ENCODE data around the gene RBBP8.
"Not testable (repeated sequence)": the region's sequence is repeated elsewhere in the genome, so short reads cannot be mapped to it uniquely, and the experiment has no call there.

RBBP8 gene

DNA sequence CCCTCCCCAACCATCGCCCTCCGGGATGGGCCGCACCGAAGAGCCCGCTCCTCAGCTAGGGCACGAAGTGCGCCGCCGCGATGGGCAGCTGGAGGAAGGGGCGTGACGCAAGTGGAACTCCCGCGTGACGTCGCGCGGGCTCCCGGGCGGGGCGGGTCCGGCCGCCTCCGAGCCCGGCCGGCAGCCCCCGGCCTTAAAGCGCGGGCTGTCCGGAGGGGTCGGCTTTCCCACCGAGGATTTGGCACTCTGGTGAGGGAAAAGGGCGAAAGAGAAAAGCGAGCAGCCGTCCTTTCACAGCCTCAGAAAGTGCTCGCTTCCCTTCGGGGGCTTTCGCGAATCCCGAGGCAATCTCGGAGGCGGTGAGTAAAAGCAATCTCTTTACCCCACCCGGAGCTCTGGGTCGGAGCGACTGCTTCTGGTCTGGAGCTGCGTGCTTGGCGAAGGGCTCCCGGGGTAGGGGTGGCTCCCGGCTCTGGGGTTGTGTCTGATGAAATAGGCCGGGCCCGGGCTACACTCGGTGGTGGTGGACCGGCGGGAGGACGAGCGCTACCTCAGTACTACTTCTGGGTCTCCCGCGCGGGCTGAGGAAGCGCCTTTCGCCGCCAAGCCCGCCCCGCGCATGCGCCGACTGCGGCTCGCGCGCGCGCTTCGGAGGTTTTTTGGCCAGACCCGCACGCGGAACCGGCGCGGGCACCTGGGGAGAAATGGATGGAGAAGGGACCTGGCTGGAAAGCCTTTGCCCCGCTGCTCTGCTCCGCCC is at the start of gene RBBP8:
Gene RBBP8 (plus strand): TSS at position 123 of the 760 bp plus-strand sequence. CDS start 3,524 bp downstream, outside the sequence.
- DNase-seq (ENCODE audit: insufficient read length, low spot score) = peak; percentile 63
- FAIRE-seq = peak; percentile 86

DNA sequence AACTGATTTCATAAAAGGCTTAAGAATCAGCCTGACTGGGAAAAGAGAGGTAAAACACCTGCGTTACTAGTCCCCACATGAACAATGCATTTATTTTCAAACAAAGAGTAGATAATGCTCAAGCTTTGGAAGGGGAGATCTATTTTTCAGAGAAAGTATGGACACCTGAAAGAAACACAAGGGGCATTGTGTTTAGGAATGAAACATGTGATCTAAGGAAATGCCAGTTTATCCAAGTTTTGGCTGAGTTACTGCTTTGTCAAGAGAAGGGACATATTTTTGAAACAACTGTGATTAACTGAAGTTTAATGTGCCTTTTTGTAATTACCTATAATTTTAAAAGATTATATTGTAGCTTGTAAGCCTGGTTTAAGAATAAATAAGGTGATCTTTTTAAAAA is 49.3 kb upstream of the RBBP8 start:
- FAIRE-seq (no peak), DNase-seq (ENCODE audit: insufficient read length, low spot score) (no peak)

DNA sequence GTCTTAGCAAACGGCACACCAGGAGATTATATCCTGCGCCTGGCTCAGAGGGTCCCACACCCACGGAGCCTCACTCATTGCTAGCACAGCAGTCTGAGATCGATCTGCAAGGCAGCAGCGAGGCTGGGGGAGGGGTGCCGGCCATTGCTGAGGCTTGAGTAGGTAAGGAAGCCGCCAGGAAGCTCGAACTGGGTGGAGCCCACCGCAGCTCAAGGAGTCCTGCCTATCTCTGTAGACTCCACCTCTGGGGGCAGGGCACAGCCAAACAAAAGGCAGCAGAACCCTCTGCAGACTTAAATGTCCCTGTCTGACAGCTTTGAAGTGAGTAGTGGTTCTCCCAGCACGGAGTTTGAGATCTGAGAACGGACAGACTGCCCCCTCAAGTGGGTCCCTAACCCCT is 47.4 kb upstream of the RBBP8 start:
- DNase-seq (ENCODE audit: insufficient read length, low spot score); FAIRE-seq: not testable (repeated sequence)

DNA sequence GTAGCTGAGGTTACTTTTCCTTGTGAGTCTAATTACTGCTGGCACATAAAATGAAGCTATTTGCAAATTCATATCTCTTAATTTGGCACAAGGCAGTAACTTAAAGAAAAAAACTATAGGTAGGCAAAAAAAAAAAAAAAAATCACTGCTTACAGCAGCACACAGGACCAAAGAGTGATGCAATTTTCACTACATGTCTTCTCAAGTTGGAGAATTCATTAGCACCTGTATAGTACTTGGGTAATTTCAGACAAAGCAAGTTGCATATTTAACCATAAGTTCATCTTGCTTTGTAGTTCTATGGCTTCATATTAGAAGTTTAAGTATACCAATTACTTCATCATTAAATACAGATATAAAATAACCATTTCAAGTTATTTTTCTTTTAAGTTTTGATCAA is 33.7 kb upstream of the RBBP8 start:
- no peak for FAIRE-seq

DNA sequence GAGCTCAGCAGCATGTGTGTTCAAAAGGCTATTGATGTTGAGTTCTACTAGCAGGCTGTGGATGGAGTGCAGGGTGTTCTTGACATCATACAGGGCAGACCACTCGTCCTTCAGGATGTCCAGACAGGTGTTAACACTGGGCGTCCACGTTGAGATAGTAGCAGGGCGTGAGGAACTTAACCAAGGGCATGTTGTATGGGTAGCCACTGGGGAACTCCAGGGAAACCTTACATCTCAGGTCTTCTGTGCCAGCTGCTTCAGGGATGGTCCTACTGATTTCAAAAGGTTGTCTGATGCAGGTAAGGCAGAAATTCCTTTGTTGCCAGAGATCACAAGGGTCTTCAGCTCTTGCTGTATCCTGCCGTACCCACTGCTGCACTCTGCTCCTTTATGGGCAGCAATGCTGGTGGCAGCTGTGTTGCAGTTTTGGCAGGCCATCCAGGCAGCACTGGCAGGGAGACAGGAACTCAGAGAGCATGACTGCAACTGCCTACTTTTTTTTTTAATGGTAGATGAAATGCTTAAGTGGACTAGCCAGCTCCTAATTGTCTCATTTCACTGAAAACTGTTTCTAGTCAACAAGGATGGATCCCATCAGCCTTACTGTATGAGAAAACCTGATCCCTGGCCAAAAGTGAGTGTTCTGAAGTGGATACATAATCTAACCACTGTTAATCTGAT is 32.4 kb upstream of the RBBP8 start:
- FAIRE-seq = no peak
- no peak for DNase-seq (ENCODE audit: insufficient read length, low spot score)

More for the DNA sequence above, 33.7 kb upstream of the RBBP8 start:
- no peak for DNase-seq (ENCODE audit: insufficient read length, low spot score)

DNA sequence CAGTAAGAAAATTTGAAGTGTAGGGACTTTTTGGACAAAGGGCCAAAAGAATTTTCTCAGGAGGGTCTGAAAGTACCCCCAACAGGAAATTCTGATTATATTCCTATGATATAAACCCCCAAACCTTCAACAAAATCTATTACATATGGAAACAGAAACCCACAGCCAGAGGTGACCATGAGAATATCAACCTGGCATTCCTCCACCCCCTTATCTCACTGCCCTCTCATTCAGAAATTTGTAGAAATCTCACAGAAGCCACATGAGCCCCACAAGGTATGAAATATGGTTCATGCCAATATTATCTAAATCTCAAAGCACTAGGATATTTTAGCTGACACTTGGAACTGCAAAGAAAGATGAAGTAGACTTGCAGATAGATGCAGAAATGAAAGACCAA is 31.0 kb upstream of the RBBP8 start:
- FAIRE-seq (no peak), DNase-seq (ENCODE audit: insufficient read length, low spot score) (no peak)

DNA sequence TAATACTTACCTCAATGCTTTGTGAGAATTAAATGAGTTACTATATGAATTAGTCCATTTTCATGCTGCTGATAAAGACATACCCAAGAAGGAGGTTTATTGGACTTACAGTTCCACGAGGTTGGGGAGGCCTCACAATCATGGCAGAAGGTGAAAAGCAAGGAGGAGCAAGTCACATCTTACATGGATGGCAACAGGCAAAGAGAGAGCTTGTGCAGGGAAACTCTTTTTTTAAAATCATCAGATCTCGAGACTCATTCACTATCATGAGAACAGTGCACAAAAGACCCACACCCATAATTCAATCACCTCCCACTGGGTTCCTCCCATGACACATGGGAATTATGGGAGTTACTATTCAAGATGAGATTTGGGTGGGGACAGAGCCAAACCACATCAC is 29.9 kb upstream of the RBBP8 start:
- FAIRE-seq; DNase-seq (ENCODE audit: insufficient read length, low spot score): not testable (repeated sequence)

DNA sequence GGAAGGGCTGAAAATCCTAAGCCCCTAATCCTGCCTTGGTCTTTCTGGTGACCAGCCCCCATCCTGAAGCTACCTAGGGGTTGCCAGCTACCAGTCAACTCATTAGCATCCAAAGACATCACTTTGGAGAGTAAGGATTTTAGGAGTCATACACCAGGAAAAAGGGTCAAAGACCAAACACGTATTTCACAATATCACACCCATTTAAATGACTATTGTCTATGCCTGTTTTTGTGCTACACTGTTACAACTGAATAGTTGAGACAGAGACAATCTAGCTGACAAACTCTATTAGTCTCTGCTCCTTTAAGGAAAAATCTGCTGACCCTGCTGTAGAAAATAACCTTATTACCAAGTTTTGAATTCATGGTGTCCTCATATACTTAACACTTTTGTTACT is 21.0 kb upstream of the RBBP8 start:
- FAIRE-seq (no peak), DNase-seq (ENCODE audit: insufficient read length, low spot score) (no peak)

DNA sequence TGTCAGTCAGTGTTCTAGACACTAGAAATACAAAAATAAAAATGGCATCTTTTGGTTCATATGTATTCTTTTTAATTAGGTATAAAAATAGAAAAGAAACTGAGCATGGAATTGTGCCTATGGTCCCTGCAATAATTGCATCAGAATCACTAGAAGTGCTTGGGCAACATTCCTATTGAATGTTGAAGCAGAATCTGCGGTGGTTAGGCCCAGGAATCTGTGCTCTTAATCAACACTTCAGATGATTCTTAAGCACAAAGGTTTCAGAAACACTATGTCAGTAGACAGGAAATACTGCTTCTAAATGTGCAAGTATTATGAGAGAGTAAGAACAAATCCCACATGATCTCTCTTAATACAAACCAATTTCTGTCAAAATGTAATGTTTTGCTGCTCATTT is 20.3 kb upstream of the RBBP8 start:
- FAIRE-seq = no peak
- DNase-seq (ENCODE audit: insufficient read length, low spot score) = no peak

DNA sequence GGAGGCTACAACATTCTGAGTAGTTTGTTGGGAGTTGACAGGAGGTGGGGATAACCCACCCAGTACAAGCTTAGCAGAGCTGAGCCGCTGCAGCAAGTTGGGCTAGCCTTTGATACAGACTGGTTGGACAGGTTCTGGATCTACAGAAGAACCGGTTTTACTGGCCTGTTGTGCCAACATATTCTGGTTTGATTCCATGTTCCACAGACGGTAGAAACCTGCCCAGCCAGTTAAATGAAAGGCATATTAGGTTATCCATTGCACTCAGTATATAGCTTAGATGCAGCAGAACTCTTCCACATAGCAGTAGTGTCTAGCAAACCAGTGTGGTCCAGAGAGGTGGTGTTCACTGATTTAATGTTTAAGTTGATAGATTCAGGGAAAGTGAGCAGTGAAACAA is 19.3 kb upstream of the RBBP8 start:
- no peak for DNase-seq (ENCODE audit: insufficient read length, low spot score)

DNA sequence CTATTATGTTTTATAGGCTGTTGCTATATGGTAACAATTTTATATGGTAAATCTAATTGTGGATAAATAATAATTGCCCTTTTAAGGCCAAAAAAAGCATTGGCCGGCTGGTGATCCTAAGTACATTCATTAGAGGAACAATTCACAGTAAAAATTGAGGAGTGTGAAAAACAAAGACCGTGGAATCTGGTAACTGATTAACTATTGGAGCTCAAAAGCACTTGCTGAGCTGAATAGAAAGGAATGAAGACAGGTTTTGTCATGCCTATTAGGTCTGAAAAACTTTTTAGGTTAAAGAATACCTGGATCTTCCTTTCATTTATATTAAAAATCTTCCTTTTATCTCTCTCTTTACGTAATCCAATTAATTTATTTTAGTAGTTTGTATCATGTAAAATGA is 18.5 kb upstream of the RBBP8 start:
- FAIRE-seq (no peak), DNase-seq (ENCODE audit: insufficient read length, low spot score) (no peak)

More for the DNA sequence above, 19.3 kb upstream of the RBBP8 start:
- FAIRE-seq = no peak

DNA sequence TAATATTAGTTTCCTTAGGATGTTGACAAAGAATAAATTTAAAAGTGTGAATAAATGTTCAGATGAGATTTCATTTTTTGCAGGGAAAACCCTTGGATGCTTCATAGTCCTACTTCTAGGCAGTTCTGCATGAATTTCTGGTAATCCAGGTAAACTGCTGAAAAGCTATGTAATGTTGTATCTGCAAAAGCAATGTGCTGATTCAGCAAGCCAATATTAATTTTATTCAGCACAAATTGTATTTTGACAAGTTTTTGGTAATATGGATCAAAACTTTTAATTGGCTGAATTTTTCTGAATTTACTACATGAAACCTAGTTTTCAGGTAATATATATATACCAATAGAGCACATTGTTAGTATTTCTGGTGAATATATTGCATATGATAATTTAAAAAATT is 17.8 kb upstream of the RBBP8 start:
- DNase-seq (ENCODE audit: insufficient read length, low spot score) (no peak), FAIRE-seq (no peak)

DNA sequence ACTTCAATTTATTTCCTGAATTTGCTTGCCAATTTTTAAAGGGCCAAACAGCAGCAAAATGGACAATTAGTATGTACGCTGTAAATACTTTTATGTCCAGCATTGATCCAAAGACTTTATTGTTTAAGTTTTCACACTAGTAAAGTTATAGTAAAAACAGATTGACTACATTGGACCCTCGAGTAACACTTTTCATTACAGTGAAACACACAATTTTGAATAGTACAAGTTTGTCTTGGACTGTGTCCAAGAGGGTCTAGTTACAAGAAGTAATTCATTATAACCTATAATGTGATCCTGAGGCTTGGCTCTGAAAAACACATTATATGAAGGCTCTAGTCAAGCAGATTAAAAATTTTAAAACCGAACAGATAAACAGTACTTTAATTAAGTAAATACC is 11.4 kb upstream of the RBBP8 start:
- DNase-seq (ENCODE audit: insufficient read length, low spot score) = no peak
- no peak for FAIRE-seq

DNA sequence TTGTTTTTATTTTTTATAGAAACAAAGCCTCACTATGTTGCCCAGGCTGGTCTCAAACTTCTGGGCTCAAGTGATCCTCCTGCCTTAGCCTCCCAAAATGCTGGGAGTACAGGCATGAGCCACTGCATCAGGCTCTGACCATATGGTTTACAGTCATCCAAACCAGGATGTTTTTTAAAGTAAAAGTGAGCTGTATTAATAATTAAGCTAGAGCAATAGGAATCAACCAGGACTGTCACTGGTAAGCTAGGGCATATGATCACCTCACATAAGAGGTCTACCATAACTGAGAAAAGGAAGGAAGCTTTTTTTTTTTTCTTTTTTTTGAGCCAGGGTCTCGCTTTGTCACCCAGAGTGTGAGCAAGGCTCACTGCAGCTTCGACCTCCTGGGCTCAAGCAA is 8.5 kb upstream of the RBBP8 start:
- FAIRE-seq (no peak), DNase-seq (ENCODE audit: insufficient read length, low spot score) (no peak)

DNA sequence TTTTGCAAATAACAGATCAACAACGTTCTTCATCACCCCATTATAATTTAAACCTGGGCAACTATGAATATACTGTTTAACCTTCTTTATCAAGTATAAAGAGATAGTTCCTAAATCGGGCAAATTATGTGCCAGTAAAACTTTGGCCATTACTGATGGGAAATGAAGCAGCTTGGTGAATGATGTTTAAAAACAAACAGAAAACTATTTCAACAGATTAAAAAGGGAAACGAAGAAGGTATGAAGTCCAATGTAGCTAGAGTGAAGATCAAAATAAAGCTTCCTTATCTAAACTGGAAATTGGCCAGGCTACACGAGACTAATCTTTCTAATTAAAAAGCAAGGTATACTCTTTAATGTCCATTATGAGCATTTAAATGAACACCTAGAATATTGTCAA is 6.7 kb upstream of the RBBP8 start:
- FAIRE-seq = no peak
- DNase-seq (ENCODE audit: insufficient read length, low spot score) = no peak

DNA sequence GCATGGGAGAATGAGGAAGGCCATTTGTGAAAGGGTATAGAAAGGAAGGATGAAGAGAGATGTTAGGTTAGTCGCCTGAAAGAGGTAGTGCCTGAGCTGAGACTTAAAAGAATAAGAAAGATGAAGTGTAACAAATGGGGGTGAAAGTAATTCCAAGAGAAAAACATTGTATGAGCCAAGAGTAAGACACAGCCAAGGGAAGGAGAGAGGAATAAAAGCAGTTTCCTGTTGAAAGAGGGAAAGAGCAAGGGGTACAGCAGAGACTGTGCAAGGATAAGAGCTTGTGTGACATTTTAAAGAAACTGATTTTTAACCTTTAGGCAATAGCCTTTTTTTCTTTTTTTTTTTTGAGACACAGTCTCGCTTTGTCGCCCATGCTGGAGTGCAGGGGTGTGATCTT is 4.8 kb upstream of the RBBP8 start:
- DNase-seq (ENCODE audit: insufficient read length, low spot score) (no peak), FAIRE-seq (no peak)

DNA sequence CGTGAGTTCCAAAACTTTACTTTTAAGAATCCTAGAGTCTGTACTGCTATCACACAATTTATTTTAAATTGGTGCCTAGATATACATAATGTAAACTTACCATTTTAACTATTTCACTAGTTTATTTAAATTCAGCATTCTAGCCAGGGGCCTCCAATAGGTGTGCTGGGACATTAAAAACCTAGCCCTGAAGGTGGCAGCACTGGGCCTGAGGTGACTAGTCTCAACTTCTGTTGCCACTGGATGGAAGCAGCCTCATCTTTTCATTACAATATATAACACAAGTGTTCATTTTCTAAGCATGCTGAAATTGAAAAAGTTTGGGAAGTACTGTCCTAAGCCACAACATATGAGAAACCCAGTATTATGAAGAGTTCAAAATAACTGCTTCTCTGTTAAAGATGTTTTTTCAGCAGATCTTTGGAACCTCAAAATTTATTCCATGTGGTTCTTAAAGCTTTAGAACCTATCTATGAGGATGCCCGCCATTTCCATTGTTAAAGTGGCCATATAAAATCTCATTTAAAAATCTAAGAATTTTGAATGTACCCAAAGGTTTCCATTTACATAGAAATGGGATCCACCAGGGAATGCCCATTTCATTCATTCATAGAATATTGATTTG is 2.9 kb upstream of the RBBP8 start:
- DNase-seq (ENCODE audit: insufficient read length, low spot score) (peak; percentile 24), FAIRE-seq (peak; percentile 84)

DNA sequence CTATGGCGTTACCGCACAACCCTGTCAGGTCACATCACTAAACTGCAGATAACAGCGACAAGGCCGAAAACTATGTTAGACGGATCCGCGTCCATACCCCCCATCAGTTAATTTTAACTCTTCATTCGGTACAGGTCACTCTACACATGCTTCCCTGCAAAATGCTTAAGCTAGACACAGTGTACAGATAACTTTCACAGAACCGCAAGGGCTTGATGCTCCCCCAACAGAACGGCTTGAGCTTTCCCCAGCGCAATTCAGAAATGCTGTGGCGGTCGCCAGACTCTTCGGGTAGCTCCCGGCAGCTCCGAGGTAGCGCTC is 283 bp upstream of the RBBP8 start:
- DNase-seq (ENCODE audit: insufficient read length, low spot score) = peak; percentile 5
- FAIRE-seq = peak; percentile 61

DNA sequence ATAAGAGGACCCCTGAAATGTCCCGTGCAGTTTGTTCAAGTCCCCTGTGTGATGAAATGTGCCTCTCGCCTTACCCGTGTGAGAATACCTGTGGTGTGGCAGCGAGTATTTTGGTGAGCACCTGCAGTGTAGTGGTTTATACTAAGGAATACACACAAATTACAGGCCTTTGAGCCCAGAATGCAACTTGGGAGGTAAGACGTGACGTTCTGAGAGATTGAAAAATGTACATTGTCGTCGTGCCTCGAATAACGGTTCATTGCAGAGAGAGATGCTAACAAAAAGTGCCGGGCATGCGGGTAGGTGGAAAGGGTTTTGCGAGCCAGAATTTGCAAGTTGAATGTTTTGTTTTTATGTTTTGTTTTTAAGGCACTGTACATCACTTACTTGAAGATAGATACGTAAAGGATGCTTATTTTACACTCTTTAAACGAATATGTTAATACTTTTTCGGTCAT is 867 bp downstream of the RBBP8 start:
- DNase-seq (ENCODE audit: insufficient read length, low spot score) (no peak), FAIRE-seq (peak; percentile 47)

DNA sequence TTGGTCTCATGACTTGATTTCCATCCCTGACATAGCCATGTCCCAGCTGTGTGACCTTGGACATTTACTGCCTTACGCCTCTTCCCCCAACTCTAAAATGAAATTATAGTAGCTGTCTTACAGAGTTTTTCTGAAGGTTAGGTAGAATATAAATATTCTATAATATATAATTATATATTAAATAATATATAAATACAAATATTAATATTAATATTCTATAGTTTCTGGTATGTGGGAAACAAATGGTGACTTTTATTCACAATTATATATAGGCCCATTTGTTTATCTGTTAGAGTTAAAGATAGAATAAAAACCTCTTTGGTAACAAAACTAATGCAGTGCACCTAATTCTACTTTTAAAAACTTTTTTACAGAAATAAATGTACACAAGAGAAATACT is 1.7 kb downstream of the RBBP8 start:
- FAIRE-seq (no peak), DNase-seq (ENCODE audit: insufficient read length, low spot score) (no peak)

DNA sequence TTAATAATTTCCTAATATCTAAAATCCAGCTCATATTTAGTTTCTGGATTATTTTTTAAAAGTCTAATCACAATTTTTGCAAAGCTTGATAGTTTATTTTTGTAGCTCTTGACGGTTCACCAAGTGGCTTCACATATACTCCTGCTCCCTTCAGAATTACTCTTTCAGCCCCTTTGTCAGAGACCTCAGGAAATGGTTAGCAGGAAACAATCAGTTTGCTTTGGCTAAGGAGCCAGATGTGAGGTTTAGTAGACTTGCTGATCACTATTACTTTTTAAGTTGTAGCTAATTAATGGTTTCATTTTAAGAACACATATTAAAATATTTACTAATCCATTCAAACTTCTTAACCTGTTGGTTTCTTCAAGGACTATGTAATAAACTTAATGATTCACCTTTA is 2.3 kb downstream of the RBBP8 start:
- FAIRE-seq (no peak), DNase-seq (ENCODE audit: insufficient read length, low spot score) (no peak)

DNA sequence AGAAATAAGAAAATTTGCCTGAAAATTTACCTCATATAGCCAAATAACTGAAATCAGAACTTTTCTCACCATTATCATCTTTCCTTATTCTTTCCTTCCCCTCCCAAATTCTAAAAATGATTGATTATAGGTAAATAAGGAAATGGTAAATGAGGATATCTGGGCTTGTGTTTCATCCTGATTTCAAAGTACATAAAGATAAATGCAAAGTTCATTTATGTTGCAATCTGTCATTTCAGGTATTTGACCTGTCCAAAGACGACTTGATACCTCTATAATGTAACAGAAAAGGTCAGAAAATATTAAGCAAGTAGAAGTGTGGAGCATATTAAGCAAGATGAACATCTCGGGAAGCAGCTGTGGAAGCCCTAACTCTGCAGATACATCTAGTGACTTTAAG is 3.4 kb downstream of the RBBP8 start:
- no peak for FAIRE-seq
- DNase-seq (ENCODE audit: insufficient read length, low spot score) = no peak

Data from GM19239 (cell line).